Sigmoid colon (tissue), 7 donors: ENCODE results near the gene CPA5. TPM values are rescaled to one million over a fixed set of nuclear protein-coding genes. Genes with fewer than 3 reads are reported as not detected.

Source experiments
- DNase-seq: peaks from one replicate; pipeline ENCODE4 v3.0.0-alpha.2; 2019
- H3K27ac ChIP-seq, 4 donors: fragments of 200-600 bp; sonication (generic); one replicate each; pipeline ENCODE4 v1.5.1; 2016 to 2019; ENCODE audit warnings: mild to moderate bottlenecking in 1 of 4
- H3K27me3 ChIP-seq, 3 donors: fragments of 200-600 bp; sonication (generic); one replicate each; pipeline ENCODE4 v1.5.1; 2019; ENCODE audit warnings: mild to moderate bottlenecking in 1 of 3
- H3K36me3 ChIP-seq, 4 donors: fragments of 200-600 bp; sonication (generic); one replicate each; pipeline ENCODE4 v1.5.1; 2016 to 2019
- H3K4me1 ChIP-seq, 4 donors: fragments of 200-600 bp; sonication (generic); one replicate each; pipeline ENCODE4 v1.5.1; 2017 to 2019
- H3K4me3 ChIP-seq, 4 donors: fragments of 200-600 bp; sonication (generic); one replicate each; pipeline ENCODE4 v1.5.1; 2017 to 2019; ENCODE audit warnings: mild to moderate bottlenecking in 2 of 4, moderate library complexity in 1 of 4
- H3K9me3 ChIP-seq, 4 donors: fragments of 200-600 bp in 3 of 4; sonication (generic) in 3 of 4; one replicate each; pipeline versions ENCODE4 v1.5.1 to v1.6.1; 2013 to 2019
- EP300 ChIP-seq, 4 donors: sonication (generic); formaldehyde crosslinking; IDR thresholded peaks; one replicate each; pipeline ENCODE4 v1.6.1; 2017; ENCODE audit warnings: antibody characterized with exemption in 4 of 4
- POLR2A ChIP-seq, 2 donors: fragments of 450-650 bp; IDR thresholded peaks; one replicate each; pipeline ENCODE4 v1.6.1; 2016; ENCODE audit warnings: antibody characterized with exemption in 2 of 2, mild to moderate bottlenecking in 2 of 2, moderate library complexity in 2 of 2
- POLR2AphosphoS5 ChIP-seq, 4 donors: sonication (generic); formaldehyde crosslinking; IDR thresholded peaks; one replicate each; pipeline ENCODE4 v1.6.1; 2017; ENCODE audit warnings: antibody characterized with exemption in 4 of 4
- WGBS, 2 donors: extraction: QIAGEN DNeasy Blood & Tissue Kit; methylation state at CpG; one replicate each; pipeline ENCODE4 v1.1.7; 2013; 5-methylcytosine and 5-hydroxymethylcytosine counted together
- intact Hi-C: fragments of 100-400 bp; cut with DNase I; formaldehyde crosslinking; loops from one replicate; pipeline ENCODE4 v1.15.1; 2023
- polyA plus RNA-seq, 3 donors: library from polyadenylated mRNA; stranded (reverse); fragments of 200-250 nt; gene quantifications; one replicate each; pipeline ENCODE4 v1.2.3, GENCODE V29; 2013
- total RNA-seq, 4 donors: library from RNA; depleted of rRNA; stranded (reverse); fragments of >200 nt; gene quantifications; one replicate each; pipeline ENCODE4 v1.1.0, GENCODE V29; 2016
- TF ChIP-seq, protein P1 (sequence below), 4 experiments: fragments of 450-650 bp in 3 of 4; fragments of 200-600 bp in 1 of 4; IDR thresholded peaks; one replicate each; pipeline ENCODE4 v1.5.1; 2016 to 2019; ENCODE audit warnings: antibody characterized with exemption in 4 of 4, mild to moderate bottlenecking in 3 of 4, moderate library complexity in 2 of 4
- donor health status: healthy with polysubstance abuse.
- donor health status: Bipolar disorder and iron deficiency.
- donor health status: healthy.

The CPA5 gene
- total and polyA plus RNA-seq, 7 donors = 1.1 TPM; not detected in 6

DNA sequence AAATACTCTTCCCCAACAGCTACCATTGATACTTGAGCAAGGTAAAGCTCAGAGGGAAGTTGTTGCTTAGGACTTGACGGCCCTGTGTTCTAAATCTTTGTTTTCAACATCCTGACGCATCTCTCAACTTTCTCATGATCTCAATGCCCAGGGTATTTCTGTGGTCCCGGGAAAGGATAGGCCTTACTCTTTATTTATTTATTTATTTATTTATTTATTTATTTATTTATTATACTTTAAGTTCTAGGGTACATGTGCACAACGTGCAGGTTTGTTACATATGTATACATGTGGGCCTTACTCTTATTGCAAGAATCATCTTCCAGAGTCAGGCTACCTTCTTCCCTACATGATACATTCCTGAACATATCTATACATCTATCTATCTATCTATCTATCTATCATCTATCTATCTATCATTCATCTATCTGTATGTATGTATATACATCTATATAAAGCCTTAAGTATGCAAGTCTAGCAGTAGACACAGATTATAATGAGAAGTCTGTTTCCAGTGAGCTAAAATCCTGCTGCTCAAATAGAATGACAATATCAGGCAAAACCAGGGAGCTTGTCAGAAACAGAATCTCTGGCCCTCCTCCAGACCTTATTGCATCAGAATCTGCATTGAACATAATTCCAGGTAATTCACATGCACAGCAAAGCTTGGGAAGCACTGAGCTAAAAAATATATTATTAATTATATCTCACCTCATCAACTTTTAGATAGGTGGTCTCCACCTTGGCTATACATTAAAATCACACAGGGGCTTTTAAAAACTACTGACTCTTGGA is 12.2 kb upstream of the CPA5 start:
- 94 to 97% methylated on average over 4 of the region's 4 CpGs for WGBS, 2 donors

DNA sequence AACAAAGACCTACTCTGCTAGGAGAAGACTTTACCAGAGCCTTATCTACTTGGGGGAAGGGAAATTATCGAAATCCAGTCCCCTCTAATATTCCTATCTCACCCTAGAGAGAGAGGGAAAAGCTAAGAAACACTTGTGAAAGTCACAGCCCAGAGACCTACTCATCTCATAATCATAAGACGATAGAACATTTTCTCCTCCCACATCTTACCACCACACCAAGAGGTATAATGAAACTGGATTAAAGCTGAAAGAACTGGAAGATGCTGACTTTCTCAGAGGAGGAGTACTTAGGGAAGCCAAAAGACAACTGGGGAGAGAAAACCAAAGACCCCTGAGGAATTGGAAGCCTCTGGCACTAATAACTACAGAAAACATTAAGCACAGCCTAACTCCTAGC is 10.8 kb upstream of the CPA5 start:
- intact Hi-C loops = no loop called here
- WGBS, 2 donors = 75 to 83% methylated on average over 2 of the region's 2 CpGs
- Histone ChIP-seq H3K27me3 (no peaks in the 10 kb centered on the region), H3K9me3 (no peaks in the 10 kb centered on the region), H3K4me1 (peaks cover 0 to 11% (median 3%) of the 10 kb centered on the region in 4 donors), H3K4me3 (no peak overlapping the region), H3K27ac (no peak overlapping the region), H3K36me3 (no peaks in the 10 kb centered on the region)
- DNase-seq = no peak
- no peak for TF ChIP-seq POLR2AphosphoS5 (IDR thresholded peaks at IDR 0.05)
- TF ChIP-seq EP300 (IDR thresholded peaks at IDR 0.05) = no peak
- no peak for TF ChIP-seq POLR2A (IDR thresholded peaks at IDR 0.05)
- TF ChIP-seq, protein P1, sequence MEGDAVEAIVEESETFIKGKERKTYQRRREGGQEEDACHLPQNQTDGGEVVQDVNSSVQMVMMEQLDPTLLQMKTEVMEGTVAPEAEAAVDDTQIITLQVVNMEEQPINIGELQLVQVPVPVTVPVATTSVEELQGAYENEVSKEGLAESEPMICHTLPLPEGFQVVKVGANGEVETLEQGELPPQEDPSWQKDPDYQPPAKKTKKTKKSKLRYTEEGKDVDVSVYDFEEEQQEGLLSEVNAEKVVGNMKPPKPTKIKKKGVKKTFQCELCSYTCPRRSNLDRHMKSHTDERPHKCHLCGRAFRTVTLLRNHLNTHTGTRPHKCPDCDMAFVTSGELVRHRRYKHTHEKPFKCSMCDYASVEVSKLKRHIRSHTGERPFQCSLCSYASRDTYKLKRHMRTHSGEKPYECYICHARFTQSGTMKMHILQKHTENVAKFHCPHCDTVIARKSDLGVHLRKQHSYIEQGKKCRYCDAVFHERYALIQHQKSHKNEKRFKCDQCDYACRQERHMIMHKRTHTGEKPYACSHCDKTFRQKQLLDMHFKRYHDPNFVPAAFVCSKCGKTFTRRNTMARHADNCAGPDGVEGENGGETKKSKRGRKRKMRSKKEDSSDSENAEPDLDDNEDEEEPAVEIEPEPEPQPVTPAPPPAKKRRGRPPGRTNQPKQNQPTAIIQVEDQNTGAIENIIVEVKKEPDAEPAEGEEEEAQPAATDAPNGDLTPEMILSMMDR (IDR thresholded peaks at IDR 0.05) = no peak

More for the DNA sequence above, 12.2 kb upstream of the CPA5 start:
- TF ChIP-seq EP300 (IDR thresholded peaks at IDR 0.05) = no peak
- TF ChIP-seq POLR2AphosphoS5 (IDR thresholded peaks at IDR 0.05) = no peak
- TF ChIP-seq, protein P1 (IDR thresholded peaks at IDR 0.05) = no peak
- TF ChIP-seq POLR2A (IDR thresholded peaks at IDR 0.05) = no peak
- Histone ChIP-seq H3K4me3 (no peak overlapping the region), H3K9me3 (no peaks in the 10 kb centered on the region), H3K36me3 (no peaks in the 10 kb centered on the region), H3K27ac (no peak overlapping the region), H3K4me1 (peaks cover 0 to 11% (median 3%) of the 10 kb centered on the region in 4 donors), H3K27me3 (no peaks in the 10 kb centered on the region)
- DNase-seq = no peak
- intact Hi-C loops = no loop called here

DNA sequence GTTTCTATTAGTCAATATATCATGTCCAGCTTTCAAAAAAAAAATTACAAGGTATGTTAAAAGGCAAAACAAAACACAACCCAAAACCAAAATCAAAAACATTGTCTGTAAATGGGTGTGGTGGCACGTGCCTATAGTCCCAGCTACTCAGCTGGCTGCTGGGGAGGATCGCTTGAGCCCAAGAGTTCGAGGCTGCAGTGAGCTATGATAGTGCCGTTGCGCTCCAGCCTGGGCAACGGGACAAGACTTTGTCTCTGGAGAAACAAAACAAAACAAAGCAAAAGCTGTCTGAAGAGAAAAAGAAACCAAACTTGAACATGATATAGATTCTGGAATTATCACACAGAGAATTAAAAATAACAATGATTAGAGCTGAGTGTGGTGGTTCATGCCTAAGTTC is 10.3 kb upstream of the CPA5 start:
- Histone ChIP-seq H3K4me1 (peaks cover 0 to 11% (median 3%) of the 10 kb centered on the region in 4 donors), H3K27me3 (no peaks in the 10 kb centered on the region), H3K9me3 (no peaks in the 10 kb centered on the region), H3K36me3 (no peaks in the 10 kb centered on the region), H3K27ac (no peak overlapping the region), H3K4me3 (no peak overlapping the region)
- 72% methylated on average over 6 of the region's 6 CpGs for WGBS, 2 donors
- no peak for DNase-seq
- intact Hi-C loops = no loop called here
- no peak for TF ChIP-seq POLR2A (IDR thresholded peaks at IDR 0.05)
- TF ChIP-seq EP300 (IDR thresholded peaks at IDR 0.05) = no peak
- no peak for TF ChIP-seq POLR2AphosphoS5 (IDR thresholded peaks at IDR 0.05)
- TF ChIP-seq, protein P1 (IDR thresholded peaks at IDR 0.05) = no peak

DNA sequence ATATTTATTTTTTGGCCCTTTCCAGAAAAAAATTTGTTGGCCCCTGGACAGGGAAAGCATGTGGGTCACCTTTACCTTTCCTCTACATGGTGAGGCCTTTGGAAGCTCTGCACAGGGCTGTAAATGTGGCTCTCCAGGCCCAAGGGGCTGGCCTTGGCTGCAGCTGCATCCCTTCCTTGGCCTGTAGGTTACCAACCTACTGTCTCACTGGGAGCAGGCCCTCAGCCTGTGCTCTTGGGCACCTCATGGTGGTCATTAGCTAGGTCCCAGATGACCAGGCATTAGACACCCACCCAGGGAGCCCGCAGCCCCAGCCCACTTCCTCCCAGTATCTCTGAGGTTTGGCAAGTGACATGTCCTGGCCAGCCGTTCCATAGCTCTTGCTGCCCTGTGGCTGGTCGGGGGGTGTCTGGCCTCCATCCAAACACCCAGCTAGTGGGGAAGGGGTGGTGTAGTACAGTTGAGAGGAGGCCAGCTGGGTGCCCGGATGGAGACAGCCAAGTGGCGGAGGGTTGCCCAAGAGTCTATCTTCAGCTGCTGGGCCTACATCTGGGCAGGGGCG is 7.1 kb upstream of the CPA5 start:
- Histone ChIP-seq H3K27me3 (no peaks in the 10 kb centered on the region), H3K36me3 (no peaks in the 10 kb centered on the region), H3K4me3 (no peak overlapping the region), H3K4me1 (peaks cover 0 to 11% (median 3%) of the 10 kb centered on the region in 4 donors), H3K9me3 (no peaks in the 10 kb centered on the region), H3K27ac (no peak overlapping the region)
- no peak for TF ChIP-seq POLR2AphosphoS5 (IDR thresholded peaks at IDR 0.05)
- WGBS, 2 donors = 87 to 89% methylated on average over 6 of the region's 6 CpGs
- no peak for DNase-seq
- intact Hi-C loops = no loop called here

DNA sequence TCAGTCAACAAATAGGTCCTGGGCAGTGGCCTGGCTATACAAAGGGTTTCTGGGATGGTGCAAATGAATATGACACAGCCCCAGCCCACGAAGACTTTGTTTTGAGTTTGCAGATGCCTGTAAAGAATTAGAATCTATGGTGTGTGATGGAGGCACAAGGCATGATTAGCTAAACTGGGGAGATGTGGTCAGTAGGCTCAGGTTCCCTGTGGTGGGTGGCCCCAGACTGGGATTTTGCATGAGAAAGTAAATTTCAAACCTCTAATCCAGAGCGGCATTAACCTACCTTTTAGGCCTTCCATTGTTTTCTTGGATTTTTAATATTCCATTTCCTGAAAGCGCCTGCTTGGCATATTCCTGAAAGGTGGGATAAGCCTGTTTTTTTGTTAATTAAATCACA is 6.4 kb upstream of the CPA5 start:
- intact Hi-C loops = no loop called here
- no peak for DNase-seq
- Histone ChIP-seq H3K9me3 (no peaks in the 10 kb centered on the region), H3K27me3 (no peaks in the 10 kb centered on the region), H3K4me1 (peaks cover 0 to 11% (median 3%) of the 10 kb centered on the region in 4 donors), H3K27ac (no peak overlapping the region), H3K4me3 (no peak overlapping the region), H3K36me3 (no peaks in the 10 kb centered on the region)
- 91 to 95% methylated on average over 3 of the region's 3 CpGs for WGBS, 2 donors
- TF ChIP-seq, protein P1 (IDR thresholded peaks at IDR 0.05) = no peak
- TF ChIP-seq POLR2A (IDR thresholded peaks at IDR 0.05) (no peak), EP300 (IDR thresholded peaks at IDR 0.05) (no peak)
